SJCRH30 (cell line): ENCODE data around the gene KIN. TPM values are rescaled to one million over a fixed set of nuclear protein-coding genes. Genes with fewer than 3 reads are reported as not detected.
"Not testable (repeated sequence)": the region's sequence is repeated elsewhere in the genome, so short reads cannot be mapped to it uniquely, and the experiment has no call there.

Experiments
- DNase-seq, 2 experiments: peaks; one replicate each; pipeline ENCODE4 v3.0.0-alpha.2; 2015 to 2020
- H3K27ac ChIP-seq: fragments of 250-450 bp; sonication (Bioruptor Pico); 2 replicates; pipeline ENCODE4 v1.5.1; 2020; ENCODE audit warnings: mild to moderate bottlenecking, moderate library complexity
- H3K27me3 ChIP-seq: fragments of 250-450 bp; sonication (Bioruptor Pico); 2 replicates; pipeline ENCODE4 v1.5.1; 2020; ENCODE audit warnings: mild to moderate bottlenecking, moderate library complexity
- H3K36me3 ChIP-seq: fragments of 250-450 bp; sonication (Bioruptor Pico); 2 replicates; pipeline ENCODE4 v1.5.1; 2020; ENCODE audit warnings: mild to moderate bottlenecking, moderate library complexity
- H3K4me1 ChIP-seq: fragments of 250-450 bp; sonication (Bioruptor Pico); 2 replicates; pipeline ENCODE4 v1.5.1; 2020; ENCODE audit warnings: mild to moderate bottlenecking, moderate library complexity
- H3K4me3 ChIP-seq: fragments of 250-450 bp; sonication (Bioruptor Pico); 2 replicates; pipeline ENCODE4 v1.5.1; 2020; ENCODE audit warnings: mild to moderate bottlenecking, moderate library complexity
- H3K9me3 ChIP-seq: fragments of 250-450 bp; sonication (Bioruptor Pico); replicated peaks from 2 replicates; pipeline ENCODE4 v1.5.1; 2020; ENCODE audit warnings: mild to moderate bottlenecking, moderate library complexity
- total RNA-seq: library from RNA; depleted of rRNA; stranded (reverse); fragments of >200 nt; shearing (Covaris generic); gene quantifications from 2 replicates; pipeline ENCODE4 v1.2.3, GENCODE V29; 2014; rRNA removed

The KIN gene
- 10.8 and 14.6 TPM in 2 replicates for total RNA-seq

GRCh38 chr10:7787857-7788638 is at the start of gene KIN, which contains the start of gene ATP5F1C:
TSS of gene KIN (minus strand) at chr10:7787993. CDS start at chr10:7787933, 60 bp downstream.
TSS of gene ATP5F1C (plus strand) at chr10:7788177. CDS start at chr10:7788208, 31 bp downstream.
- Histone ChIP-seq H3K4me3 (peak within 1 kb of the TSS; percentile 73), H3K27me3 (no peaks in the 10 kb centered on the region), H3K36me3 (no peaks in the 10 kb centered on the region), H3K9me3 (no peaks in the 10 kb centered on the region), H3K27ac (peak within 1 kb of the TSS; percentile 56), H3K4me1 (no peaks in the 10 kb centered on the region)
- peak; percentile 92 to 94 for DNase-seq

DNA sequence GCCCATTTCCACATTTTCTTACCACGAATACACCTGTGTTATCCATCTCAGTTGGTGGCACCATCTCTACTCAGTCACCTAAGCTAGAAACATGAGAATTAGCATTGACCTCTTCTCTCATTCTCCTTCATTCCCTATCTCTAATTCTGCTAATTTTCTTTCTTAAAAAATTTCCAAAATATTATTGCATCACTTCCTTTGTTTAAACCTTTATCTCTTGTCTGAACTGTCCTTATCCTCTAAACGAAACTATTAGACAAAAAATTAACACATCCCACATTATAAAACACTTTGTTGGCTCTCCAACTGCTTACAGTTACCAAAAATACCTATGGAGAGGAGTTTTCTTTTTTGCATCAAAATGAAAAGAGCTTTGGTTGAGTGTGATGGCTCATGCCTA is 48.8 kb upstream of the KIN start:
- Histone ChIP-seq H3K27ac (no peak overlapping the region), H3K4me1 (no peaks in the 10 kb centered on the region), H3K9me3 (no peaks in the 10 kb centered on the region), H3K4me3 (no peak overlapping the region), H3K36me3 (no peaks in the 10 kb centered on the region), H3K27me3 (no peaks in the 10 kb centered on the region)
- no peak for DNase-seq

- H3K4me3 ChIP-seq: no peak overlapping the region
- no peak overlapping the region for H3K27ac ChIP-seq
- no peak for DNase-seq
- no peaks in the 10 kb centered on the region for H3K36me3 ChIP-seq
- no peaks in the 10 kb centered on the region for H3K9me3 ChIP-seq
- no peaks in the 10 kb centered on the region for H3K4me1 ChIP-seq
- no peaks in the 10 kb centered on the region for H3K27me3 ChIP-seq
Observed at GRCh38 chr10:7834262-7834661, 46.5 kb upstream of the KIN start.

DNA sequence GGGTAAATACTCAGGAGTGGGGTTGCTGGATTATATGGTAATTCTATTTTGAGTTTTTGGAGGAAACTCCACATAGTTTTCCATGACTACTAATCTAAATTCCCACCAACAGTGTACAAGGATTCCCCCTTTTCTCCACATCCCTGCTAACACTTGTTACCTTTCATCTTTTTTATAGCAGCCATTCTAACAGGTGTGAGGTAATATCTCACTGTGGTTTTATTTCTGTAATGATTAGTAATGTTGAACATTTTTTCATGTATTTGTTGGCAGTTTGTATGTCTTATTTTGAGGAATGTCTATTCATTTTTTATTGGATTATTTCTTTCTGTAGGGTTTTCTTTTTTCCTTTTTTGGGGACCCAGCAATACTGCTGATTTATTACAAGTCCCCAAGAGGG is 45.4 kb upstream of the KIN start:
- no peak overlapping the region for H3K27ac ChIP-seq
- no peaks in the 10 kb centered on the region for H3K36me3 ChIP-seq
- no peaks in the 10 kb centered on the region for H3K27me3 ChIP-seq
- DNase-seq: no peak
- no peaks in the 10 kb centered on the region for H3K4me1 ChIP-seq
- no peaks in the 10 kb centered on the region for H3K9me3 ChIP-seq
- H3K4me3 ChIP-seq: no peak overlapping the region

GRCh38 chr10:7832060-7832459 is 44.3 kb upstream of the KIN start:
- Histone ChIP-seq H3K27ac (no peak overlapping the region), H3K36me3 (no peaks in the 10 kb centered on the region), H3K4me1 (no peaks in the 10 kb centered on the region), H3K27me3 (no peaks in the 10 kb centered on the region), H3K4me3 (no peak overlapping the region), H3K9me3 (no peaks in the 10 kb centered on the region)
- no peak for DNase-seq

DNA sequence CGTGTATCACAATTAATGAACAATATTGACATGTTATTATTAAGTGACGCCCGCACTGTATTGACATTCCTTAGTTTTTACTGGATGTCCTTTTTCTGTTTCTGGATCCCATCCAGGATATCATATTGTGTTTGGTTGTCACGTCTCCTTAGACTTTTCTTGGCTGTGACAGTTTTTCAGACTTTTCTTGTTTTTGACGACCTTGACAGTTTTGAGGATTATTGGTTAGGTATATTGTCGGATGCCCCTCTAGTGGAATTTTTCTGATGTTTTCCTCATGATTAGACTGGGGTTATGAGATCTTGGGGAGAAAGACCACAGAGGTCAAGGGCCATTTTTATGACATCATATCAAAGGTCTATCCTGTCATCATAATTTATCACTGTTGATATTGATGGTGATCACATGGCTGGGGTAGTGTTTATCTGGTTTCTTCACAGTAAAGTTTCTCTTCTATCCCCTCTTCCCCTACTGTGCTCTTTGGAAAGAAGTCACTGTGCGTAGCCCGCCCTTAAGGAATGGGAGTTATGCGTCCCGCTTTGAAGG is 41.6 kb upstream of the KIN start:
- Histone ChIP-seq H3K4me1 (no peaks in the 10 kb centered on the region), H3K27ac (no peak overlapping the region), H3K27me3 (no peaks in the 10 kb centered on the region), H3K4me3 (no peak overlapping the region), H3K9me3 (no peaks in the 10 kb centered on the region), H3K36me3 (no peaks in the 10 kb centered on the region)
- DNase-seq: no peak

DNA sequence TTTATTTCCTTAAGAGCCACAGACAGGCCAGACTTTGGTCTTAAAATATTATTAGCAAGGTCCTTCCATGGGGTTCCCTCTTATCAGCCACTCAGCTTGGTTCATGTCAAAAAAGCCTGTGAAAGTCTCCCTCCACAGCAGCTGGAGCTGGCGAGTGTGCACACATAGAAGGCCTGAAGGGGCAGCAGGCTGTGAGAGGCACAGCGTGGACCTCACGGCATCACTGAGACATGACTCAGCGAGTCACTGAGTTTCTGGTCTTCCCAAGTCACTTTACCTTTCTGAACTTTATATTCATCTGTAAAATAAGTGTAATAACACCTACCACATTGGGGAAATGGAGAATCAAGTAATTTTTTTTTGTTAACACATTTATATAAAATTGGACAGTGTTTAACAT is 39.2 kb upstream of the KIN start:
- Histone ChIP-seq H3K27ac (no peak overlapping the region), H3K4me3 (no peak overlapping the region), H3K9me3 (no peaks in the 10 kb centered on the region), H3K36me3 (no peaks in the 10 kb centered on the region), H3K4me1 (no peaks in the 10 kb centered on the region), H3K27me3 (no peaks in the 10 kb centered on the region)
- no peak for DNase-seq

DNA sequence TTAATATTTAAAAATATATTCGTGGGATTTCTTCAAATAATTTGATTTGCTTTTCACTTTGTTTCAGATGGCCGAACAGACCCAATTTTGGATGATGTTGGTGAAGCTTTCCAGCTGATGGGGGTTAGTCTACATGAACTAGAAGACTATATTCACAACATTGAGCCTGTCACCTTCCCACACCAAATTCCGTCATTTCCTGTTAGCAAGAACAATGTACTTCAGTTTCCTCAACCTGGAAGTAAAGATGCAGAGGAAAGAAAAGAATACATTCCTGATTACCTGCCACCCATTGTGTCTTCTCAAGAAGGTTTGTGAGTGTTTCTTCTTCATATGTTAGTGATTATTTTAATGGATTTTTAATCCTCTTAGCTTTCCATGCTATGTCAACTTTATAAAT is 36.5 kb upstream of the KIN start:
- Histone ChIP-seq H3K27ac (no peak overlapping the region), H3K36me3 (no peaks in the 10 kb centered on the region), H3K9me3 (no peaks in the 10 kb centered on the region), H3K27me3 (no peaks in the 10 kb centered on the region), H3K4me3 (no peak overlapping the region), H3K4me1 (no peaks in the 10 kb centered on the region)
- no peak for DNase-seq

DNA sequence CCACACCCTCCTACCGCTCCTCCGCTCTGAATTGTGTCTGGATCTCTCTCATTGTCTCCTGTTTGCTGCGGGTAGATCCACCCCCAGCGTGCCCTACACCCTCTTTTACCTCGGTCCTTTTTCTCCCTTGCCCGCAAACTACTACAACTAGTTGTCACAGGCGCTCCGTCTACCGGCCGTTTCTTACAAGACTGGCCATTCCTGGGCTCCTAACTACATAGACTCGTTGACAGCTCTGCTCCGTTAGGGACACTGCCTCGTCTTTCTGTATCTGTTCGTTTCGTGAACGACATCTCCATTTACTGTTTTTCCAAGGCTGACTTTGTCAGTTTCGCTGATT is 31.3 kb upstream of the KIN start:
- H3K27ac ChIP-seq: peak overlapping the region; percentile 63; the same call in 1 of the 2 replicates
- peak overlapping the region; percentile 97 for H3K4me3 ChIP-seq
- peak; percentile 22 to 29 for DNase-seq
- no peaks in the 10 kb centered on the region for H3K27me3 ChIP-seq
- no peaks in the 10 kb centered on the region for H3K9me3 ChIP-seq
- H3K36me3 ChIP-seq: no peaks in the 10 kb centered on the region
- no peaks in the 10 kb centered on the region for H3K4me1 ChIP-seq

DNA sequence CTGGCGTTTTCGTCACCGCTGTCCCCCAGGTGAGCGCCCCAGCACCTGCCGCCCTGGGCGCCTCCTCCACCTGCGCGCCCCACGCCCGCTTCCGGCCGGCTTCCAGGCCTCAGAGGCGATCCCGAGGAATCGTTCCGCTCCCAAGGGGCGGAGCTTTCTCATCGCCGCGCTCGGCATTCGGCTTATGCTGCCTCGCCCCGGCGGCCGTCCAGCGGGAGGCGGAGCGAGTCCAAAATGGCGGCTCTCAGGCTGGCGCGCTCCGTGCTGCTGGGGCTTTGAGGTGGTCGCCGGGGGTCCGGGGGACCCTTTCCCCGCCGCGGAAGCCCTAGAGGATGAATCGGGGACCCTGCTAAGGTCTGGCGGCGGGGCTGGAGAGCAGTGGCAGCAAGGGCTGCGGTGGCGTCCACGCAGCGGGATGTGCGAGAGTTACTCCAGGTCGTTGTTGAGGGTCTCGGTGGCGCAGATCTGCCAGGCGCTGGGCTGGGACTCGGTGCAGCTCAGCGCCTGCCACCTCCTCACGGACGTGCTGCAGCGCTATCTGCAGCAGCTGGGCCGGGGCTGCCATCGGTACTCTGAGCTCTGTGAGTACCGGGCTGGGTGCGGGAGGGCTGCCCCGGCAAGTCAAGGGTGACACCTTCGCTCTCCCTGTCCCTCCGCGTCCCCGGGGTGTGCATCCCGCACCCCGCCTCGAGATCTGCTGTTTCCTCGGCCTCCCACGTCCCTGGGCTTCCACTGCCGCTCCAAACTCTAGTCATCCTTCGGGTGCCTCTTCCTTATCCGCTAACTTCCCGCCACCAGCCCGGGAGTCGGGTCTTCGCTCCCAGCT is 30.7 kb upstream of the KIN start, which contains the start of gene TAF3:
TAF3 (plus strand) TSS at position 211 of the 826 bp plus-strand sequence; CDS start at position 416, 205 bp downstream.
- Histone ChIP-seq H3K4me3 (peak within 1 kb of the TSS; percentile 97), H3K9me3 (no peaks in the 10 kb centered on the region), H3K4me1 (no peaks in the 10 kb centered on the region), H3K36me3 (no peaks in the 10 kb centered on the region), H3K27ac (peak within 1 kb of the TSS; percentile 63), H3K27me3 (no peaks in the 10 kb centered on the region)
- peak; percentile 77 to 85 for DNase-seq

DNA sequence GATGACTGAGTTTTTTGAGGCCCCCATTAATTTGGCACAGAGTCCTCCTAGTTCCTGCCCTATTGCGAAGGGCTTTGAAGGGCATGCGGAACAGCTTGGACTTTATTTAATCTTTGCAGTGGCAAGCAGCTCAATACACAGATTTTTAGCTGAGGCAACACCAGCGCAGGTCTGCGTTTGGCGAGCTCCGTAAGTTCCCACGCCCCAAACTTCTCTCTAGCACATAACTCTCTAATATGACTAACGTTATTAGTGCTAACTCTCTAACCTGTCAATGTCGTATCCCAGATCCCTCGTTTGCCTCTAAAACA is 30.1 kb upstream of the KIN start:
- Histone ChIP-seq H3K36me3 (no peaks in the 10 kb centered on the region), H3K4me3 (peak overlapping the region; percentile 97), H3K27ac (no peak overlapping the region), H3K4me1 (no peaks in the 10 kb centered on the region), H3K27me3 (no peaks in the 10 kb centered on the region), H3K9me3 (no peaks in the 10 kb centered on the region)
- DNase-seq: no peak

DNA sequence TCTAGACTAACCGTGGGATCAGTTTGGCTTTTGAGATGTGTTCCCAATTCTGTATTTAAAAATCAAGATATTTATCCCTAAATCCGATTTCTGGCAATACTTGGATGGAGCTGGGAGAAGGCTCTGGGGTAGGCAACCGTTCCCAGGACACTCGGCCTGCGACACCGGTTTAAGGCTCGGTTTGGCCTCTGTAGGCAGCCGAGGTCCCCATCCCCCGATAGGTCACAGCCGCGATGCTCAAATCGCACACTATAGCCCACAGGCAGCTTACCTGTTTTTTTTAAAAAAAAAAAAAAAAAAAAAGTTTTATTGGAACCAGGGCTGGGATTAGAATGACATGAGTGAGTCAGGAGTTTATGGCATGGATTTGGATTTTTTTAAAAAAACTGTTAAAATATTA is 29.8 kb upstream of the KIN start:
- H3K4me3 ChIP-seq: peak overlapping the region; percentile 97
- no peaks in the 10 kb centered on the region for H3K36me3 ChIP-seq
- H3K4me1 ChIP-seq: no peaks in the 10 kb centered on the region
- no peak for DNase-seq
- H3K9me3 ChIP-seq: no peaks in the 10 kb centered on the region
- H3K27ac ChIP-seq: no peak overlapping the region
- no peaks in the 10 kb centered on the region for H3K27me3 ChIP-seq

GRCh38 chr10:7813481-7813880 is 25.7 kb upstream of the KIN start:
- Histone ChIP-seq H3K4me3 (no peak overlapping the region), H3K4me1 (no peaks in the 10 kb centered on the region), H3K9me3 (no peaks in the 10 kb centered on the region), H3K27ac (no peak overlapping the region), H3K36me3 (no peaks in the 10 kb centered on the region), H3K27me3 (no peaks in the 10 kb centered on the region)
- DNase-seq: no peak

DNA sequence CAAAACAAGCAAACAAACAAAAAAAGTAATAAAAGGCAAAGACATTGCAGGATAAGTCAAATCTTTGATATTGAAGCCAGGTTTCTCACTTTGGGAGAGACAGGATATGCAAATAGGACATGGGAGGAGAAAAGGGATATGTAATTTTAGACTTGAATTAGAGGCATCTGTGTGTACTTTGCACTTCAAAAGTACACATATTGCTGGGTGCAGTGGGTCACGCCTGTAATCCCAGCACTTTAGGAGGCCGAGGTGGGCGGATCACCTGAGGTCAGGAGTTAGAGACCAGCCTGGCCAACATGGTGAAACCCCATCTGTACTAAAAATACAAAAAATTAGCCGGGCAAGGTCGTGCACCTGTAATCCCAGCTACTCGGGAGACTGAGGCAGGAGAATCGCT is 23.9 kb upstream of the KIN start:
- DNase-seq, H3K4me1 ChIP-seq, H3K36me3 ChIP-seq, H3K27ac ChIP-seq, H3K27me3 ChIP-seq, H3K9me3 ChIP-seq, H3K4me3 ChIP-seq: not testable (repeated sequence)

GRCh38 chr10:7811000-7811399 is 23.2 kb upstream of the KIN start:
- Histone ChIP-seq H3K27ac (no peak overlapping the region), H3K27me3 (no peaks in the 10 kb centered on the region), H3K9me3 (no peaks in the 10 kb centered on the region), H3K4me3 (no peak overlapping the region), H3K36me3 (peaks cover 4% of the 10 kb centered on the region; the same call in 1 of the 2 replicates), H3K4me1 (no peaks in the 10 kb centered on the region)
- no peak for DNase-seq
